Measurements from ENCODE around the gene NEXN.

DNA sequence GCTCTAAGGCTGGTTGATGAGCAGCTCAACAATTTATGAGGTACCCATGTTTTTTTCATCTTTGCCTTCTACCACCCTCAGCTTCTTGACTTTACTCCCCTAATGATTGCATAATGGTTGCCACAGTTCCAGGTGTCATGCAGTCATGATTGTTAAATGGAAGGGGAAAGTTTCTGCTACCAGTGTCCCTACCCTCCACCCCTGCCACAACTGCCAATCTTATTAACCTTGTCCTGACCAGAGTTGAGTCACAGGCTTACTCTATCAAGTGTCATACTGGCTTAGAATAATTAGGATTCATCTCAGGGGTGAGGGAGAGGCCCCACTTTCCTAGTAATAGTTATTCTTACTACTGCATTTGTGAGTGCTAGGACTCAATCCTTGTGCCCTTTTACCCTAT, 98.4 kb downstream of the NEXN start:
- TF ChIP-seq, protein P1, sequence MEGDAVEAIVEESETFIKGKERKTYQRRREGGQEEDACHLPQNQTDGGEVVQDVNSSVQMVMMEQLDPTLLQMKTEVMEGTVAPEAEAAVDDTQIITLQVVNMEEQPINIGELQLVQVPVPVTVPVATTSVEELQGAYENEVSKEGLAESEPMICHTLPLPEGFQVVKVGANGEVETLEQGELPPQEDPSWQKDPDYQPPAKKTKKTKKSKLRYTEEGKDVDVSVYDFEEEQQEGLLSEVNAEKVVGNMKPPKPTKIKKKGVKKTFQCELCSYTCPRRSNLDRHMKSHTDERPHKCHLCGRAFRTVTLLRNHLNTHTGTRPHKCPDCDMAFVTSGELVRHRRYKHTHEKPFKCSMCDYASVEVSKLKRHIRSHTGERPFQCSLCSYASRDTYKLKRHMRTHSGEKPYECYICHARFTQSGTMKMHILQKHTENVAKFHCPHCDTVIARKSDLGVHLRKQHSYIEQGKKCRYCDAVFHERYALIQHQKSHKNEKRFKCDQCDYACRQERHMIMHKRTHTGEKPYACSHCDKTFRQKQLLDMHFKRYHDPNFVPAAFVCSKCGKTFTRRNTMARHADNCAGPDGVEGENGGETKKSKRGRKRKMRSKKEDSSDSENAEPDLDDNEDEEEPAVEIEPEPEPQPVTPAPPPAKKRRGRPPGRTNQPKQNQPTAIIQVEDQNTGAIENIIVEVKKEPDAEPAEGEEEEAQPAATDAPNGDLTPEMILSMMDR (IDR thresholded peaks at IDR 0.05): no peak
- TF ChIP-seq POLR2A (IDR thresholded peaks at IDR 0.05): no peak

Data from heart left ventricle (tissue), 13 donors.